Activated CD8-positive, alpha-beta memory T cell treated with anti-CD3 and anti-CD28 coated beads, Interleukin-2, amount 50 U/mL, for 4 hours (primary cell): ENCODE measurements around the gene BHLHE41.

ENCODE experiments used
- DNase-seq: peaks from one replicate; pipeline ENCODE4 v3.0.0-alpha.2; 2020

The BHLHE41 gene

GRCh38 chr12:26113853-26114719, 10.8 kb downstream of the BHLHE41 start:
- DNase-seq: peak; percentile 78

GRCh38 chr12:26113181-26113654, 11.6 kb downstream of the BHLHE41 start:
- DNase-seq: no peak

GRCh38 chr12:26112703-26113147, 12.1 kb downstream of the BHLHE41 start:
- no peak for DNase-seq

- no peak for DNase-seq
Measured at GRCh38 chr12:26112232-26112631, 12.6 kb downstream of the BHLHE41 start.

GRCh38 chr12:26109343-26109881, 15.4 kb downstream of the BHLHE41 start:
- DNase-seq: no peak

- DNase-seq: no peak
Measured at GRCh38 chr12:26108915-26109314, 15.9 kb downstream of the BHLHE41 start.

GRCh38 chr12:26106347-26106746, 18.5 kb downstream of the BHLHE41 start:
- DNase-seq: no peak

GRCh38 chr12:26102953-26103352, 21.9 kb downstream of the BHLHE41 start:
- no peak for DNase-seq

GRCh38 chr12:26101763-26102162, 23.1 kb downstream of the BHLHE41 start:
- no peak for DNase-seq

- no peak for DNase-seq
Measured at GRCh38 chr12:26101350-26101734, 23.5 kb downstream of the BHLHE41 start.

GRCh38 chr12:26100666-26101349, 24.0 kb downstream of the BHLHE41 start:
- DNase-seq: no peak

- DNase-seq: peak; percentile 51
Measured at GRCh38 chr12:26097046-26097878, 27.6 kb downstream of the BHLHE41 start.

- no peak for DNase-seq
Measured at GRCh38 chr12:26096036-26096435, 28.8 kb downstream of the BHLHE41 start.

GRCh38 chr12:26095186-26095585, 29.7 kb downstream of the BHLHE41 start:
- DNase-seq: no peak

GRCh38 chr12:26092346-26093105, 32.3 kb downstream of the BHLHE41 start:
- no peak for DNase-seq

GRCh38 chr12:26091822-26092221, 33.0 kb downstream of the BHLHE41 start:
- DNase-seq: no peak

- no peak for DNase-seq
Measured at GRCh38 chr12:26090836-26091510, 33.9 kb downstream of the BHLHE41 start.

GRCh38 chr12:26088998-26089397, 35.8 kb downstream of the BHLHE41 start:
- no peak for DNase-seq

- DNase-seq: no peak
Measured at GRCh38 chr12:26086936-26087335, 37.9 kb downstream of the BHLHE41 start.

- no peak for DNase-seq
Measured at GRCh38 chr12:26080911-26081310, 43.9 kb downstream of the BHLHE41 start.

GRCh38 chr12:26077915-26078702, 46.7 kb downstream of the BHLHE41 start:
- no peak for DNase-seq
